ENCODE data around the gene ARL4C. TPM values are rescaled to one million over a fixed set of nuclear protein-coding genes. Genes with fewer than 3 reads are reported as not detected.

The ARL4C gene
- polyA plus RNA-seq, 1 of the 3 experiments (the other 2 are of a cell fraction): 24.0 TPM

- WGBS (ENCODE audit: low lambda C conversion rate): 35% methylated on average over 3 of the region's 3 CpGs
- Histone ChIP-seq H3K79me2 (ENCODE audit: insufficient read depth) (no peaks in the 10 kb centered on the region), H3K4me1 (ENCODE audit: control insufficient read depth in 1 of 2, insufficient read depth in 2 of 2, low read depth in 1 of 2, low read length in 1 of 2) (no peaks in the 10 kb centered on the region; a peak in 1 of 4 replicates), H3K4me2 (no peak overlapping the region), H3K9me3 (no peaks in the 10 kb centered on the region), H4K20me1 (ENCODE audit: insufficient read depth) (no peaks in the 10 kb centered on the region), H3K27ac (ENCODE audit: low read depth in 2 of 2, low read length in 1 of 2) (no peak overlapping the region), H3K27me3 (ENCODE audit: insufficient read depth) (no peaks in the 10 kb centered on the region), H3K36me3 (replicated peaks in 1 of 2; ENCODE audit: control insufficient read depth in 1 of 2, insufficient read depth in 2 of 2, low read length in 1 of 2) (no peaks in the 10 kb centered on the region), H3K9me2 (no peaks in the 10 kb centered on the region), H2AFZ (ENCODE audit: low read depth) (no peak overlapping the region), H3K4me3 (ENCODE audit: low read depth in 2 of 2, low read length in 1 of 2) (no peak overlapping the region), H3F3A (replicated peaks; ENCODE audit: insufficient read depth) (no peaks in the 10 kb centered on the region), H3K9ac (no peak overlapping the region)
- no peak for TF ChIP-seq CTCF (IDR thresholded peaks at IDR 0.05)
- TF ChIP-seq FOSL2 (IDR thresholded peaks at IDR 0.05; ENCODE audit: borderline replicate concordance, low read depth): no peak
- no peak for TF ChIP-seq JUND (IDR thresholded peaks at IDR 0.05)
- CTCF ChIA-PET: no interaction called here
- POLR2A ChIA-PET: no interaction called here
- DNase-seq: no peak
Measured at GRCh38 chr2:234480337-234480736, 16.5 kb downstream of the ARL4C start.

- Histone ChIP-seq H4K20me1 (ENCODE audit: insufficient read depth) (no peaks in the 10 kb centered on the region), H3K27me3 (ENCODE audit: insufficient read depth) (no peaks in the 10 kb centered on the region), H3K4me1 (ENCODE audit: control insufficient read depth in 1 of 2, insufficient read depth in 2 of 2, low read depth in 1 of 2, low read length in 1 of 2) (no peaks in the 10 kb centered on the region; a peak in 1 of 4 replicates), H3K36me3 (replicated peaks in 1 of 2; ENCODE audit: control insufficient read depth in 1 of 2, insufficient read depth in 2 of 2, low read length in 1 of 2) (no peaks in the 10 kb centered on the region), H3K9ac (no peak overlapping the region), H2AFZ (ENCODE audit: low read depth) (no peak overlapping the region), H3K79me2 (ENCODE audit: insufficient read depth) (no peaks in the 10 kb centered on the region), H3K4me2 (no peak overlapping the region), H3F3A (replicated peaks; ENCODE audit: insufficient read depth) (no peaks in the 10 kb centered on the region), H3K27ac (ENCODE audit: low read depth in 2 of 2, low read length in 1 of 2) (no peak overlapping the region), H3K4me3 (ENCODE audit: low read depth in 2 of 2, low read length in 1 of 2) (no peak overlapping the region), H3K9me2 (no peaks in the 10 kb centered on the region), H3K9me3 (no peaks in the 10 kb centered on the region)
- TF ChIP-seq GABPA (IDR thresholded peaks at IDR 0.05; ENCODE audit: low read depth) (no peak), CTCF (IDR thresholded peaks at IDR 0.05) (no peak), RFX5 (IDR thresholded peaks at IDR 0.05; ENCODE audit: low read length) (no peak), ZBTB33 (IDR thresholded peaks at IDR 0.05; ENCODE audit: borderline replicate concordance, low read depth) (no peak), NRF1 (IDR thresholded peaks at IDR 0.05; ENCODE audit: low read depth, low read length) (no peak), ELF1 (IDR thresholded peaks at IDR 0.05) (no peak), GATA2 (CRISPR knock-in tag; IDR thresholded peaks at IDR 0.05) (no peak), SIN3A (IDR thresholded peaks at IDR 0.05; ENCODE audit: borderline replicate concordance, low read depth, low read length) (no peak), PBX3 (IDR thresholded peaks at IDR 0.05) (no peak), TEAD4 (IDR thresholded peaks at IDR 0.05; ENCODE audit: borderline replicate concordance, insufficient read depth) (no peak)
- ChIA-PET CTCF (no interaction called here), POLR2A (no interaction called here)
- DNase-seq: no peak
- WGBS (ENCODE audit: low lambda C conversion rate): 93% methylated on average over 9 of the region's 9 CpGs
Measured at GRCh38 chr2:234479465-234479864, 17.4 kb downstream of the ARL4C start.

All from SK-N-SH (cell line).